Calu3 (cell line): ENCODE data around the gene ATP8A2. TPM values are rescaled to one million over a fixed set of nuclear protein-coding genes. Genes with fewer than 3 reads are reported as not detected.

Experiments used
- BruUV-seq: library from RNA; stranded (reverse); fragments of 400-500 nt; replicated peaks from 2 replicates; lab custom pipeline; 2021; lab: Mats Ljungman, UMichigan
- CTCF ChIA-PET: fragments of 300-600 bp; sonication (Branson Sonifier 250); formaldehyde crosslinking; loops from one replicate; lab custom pipeline; 2022; ENCODE audit warnings: antibody characterized with exemption; lab: Charles Lee
- DNase-seq: peaks from one replicate; pipeline ENCODE4 v3.0.0; 2022
- H3K27ac Mint-ChIP-seq: one replicate; pipeline ENCODE4 v1.8.0; 2022; ENCODE audit warnings: mixed read lengths; ENCODE audit not compliant: unreplicated experiment
- H3K27me3 Mint-ChIP-seq: one replicate; pipeline ENCODE4 v1.8.0; 2022; ENCODE audit warnings: mixed read lengths; ENCODE audit not compliant: unreplicated experiment
- H3K36me3 Mint-ChIP-seq: one replicate; pipeline ENCODE4 v1.8.0; 2022; ENCODE audit warnings: mild to moderate bottlenecking, moderate library complexity, mixed read lengths; ENCODE audit not compliant: insufficient read depth, unreplicated experiment
- H3K4me1 Mint-ChIP-seq: one replicate; pipeline ENCODE4 v1.8.0; 2022; ENCODE audit warnings: mild to moderate bottlenecking, low read depth, mixed read lengths; ENCODE audit not compliant: unreplicated experiment
- H3K4me3 Mint-ChIP-seq: one replicate; pipeline ENCODE4 v1.8.0; 2022; ENCODE audit warnings: mild to moderate bottlenecking, low read depth, moderate library complexity, mixed read lengths; ENCODE audit not compliant: unreplicated experiment
- H3K9me3 Mint-ChIP-seq: one replicate; pipeline ENCODE4 v1.8.0; 2022; ENCODE audit warnings: low read depth, mixed read lengths; ENCODE audit not compliant: unreplicated experiment
- intact Hi-C: fragments of 100-400 bp; cut with micrococcal nuclease; formaldehyde crosslinking; loops from one replicate; pipeline ENCODE4 v1.10.0; 2022; ENCODE audit not compliant: unreplicated experiment
- total RNA-seq: library from RNA; stranded (reverse); gene quantifications from 2 replicates; pipeline ENCODE4 v1.2.3, GENCODE V29; 2022
- TF ChIP-seq, protein P1 (sequence below): fragments of 200-600 bp; IDR thresholded peaks from one replicate; pipeline ENCODE4 v1.8.0; 2022; ENCODE audit warnings: antibody characterized with exemption; ENCODE audit not compliant: unreplicated experiment

Gene ATP8A2
- total RNA-seq, 1 experiment from 2014 or later, result 0.05 TPM

DNA sequence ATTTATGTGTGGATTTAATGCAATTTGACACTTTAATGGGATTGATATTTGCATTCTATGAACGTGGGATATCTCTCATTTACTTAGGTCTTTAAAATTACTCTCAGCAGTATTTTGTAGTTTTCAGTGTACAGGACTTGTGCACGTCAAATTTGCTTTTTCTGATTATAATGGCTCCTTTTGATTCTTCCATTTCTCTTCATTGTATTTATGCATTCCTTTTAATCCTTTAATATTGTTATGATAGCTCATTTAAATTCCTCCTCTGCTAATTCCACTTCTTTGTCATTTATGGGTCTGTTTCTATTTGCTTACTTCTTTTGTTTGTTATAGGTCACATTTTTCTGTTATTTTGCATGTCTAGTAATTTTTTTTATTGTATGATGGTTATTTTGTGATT is 226.6 kb downstream of the ATP8A2 start:
- Mint-ChIP-seq H3K36me3 (no peaks in the 10 kb centered on the region), H3K27me3 (peaks cover 68% of the 10 kb centered on the region), H3K9me3 (no peaks in the 10 kb centered on the region), H3K27ac (no peak overlapping the region), H3K4me3 (no peak overlapping the region), H3K4me1 (no peaks in the 10 kb centered on the region)
- intact Hi-C loops, result no loop called here
- BruUV-seq, result no TSS peak
- DNase-seq, result no peak
- TF ChIP-seq, protein P1, sequence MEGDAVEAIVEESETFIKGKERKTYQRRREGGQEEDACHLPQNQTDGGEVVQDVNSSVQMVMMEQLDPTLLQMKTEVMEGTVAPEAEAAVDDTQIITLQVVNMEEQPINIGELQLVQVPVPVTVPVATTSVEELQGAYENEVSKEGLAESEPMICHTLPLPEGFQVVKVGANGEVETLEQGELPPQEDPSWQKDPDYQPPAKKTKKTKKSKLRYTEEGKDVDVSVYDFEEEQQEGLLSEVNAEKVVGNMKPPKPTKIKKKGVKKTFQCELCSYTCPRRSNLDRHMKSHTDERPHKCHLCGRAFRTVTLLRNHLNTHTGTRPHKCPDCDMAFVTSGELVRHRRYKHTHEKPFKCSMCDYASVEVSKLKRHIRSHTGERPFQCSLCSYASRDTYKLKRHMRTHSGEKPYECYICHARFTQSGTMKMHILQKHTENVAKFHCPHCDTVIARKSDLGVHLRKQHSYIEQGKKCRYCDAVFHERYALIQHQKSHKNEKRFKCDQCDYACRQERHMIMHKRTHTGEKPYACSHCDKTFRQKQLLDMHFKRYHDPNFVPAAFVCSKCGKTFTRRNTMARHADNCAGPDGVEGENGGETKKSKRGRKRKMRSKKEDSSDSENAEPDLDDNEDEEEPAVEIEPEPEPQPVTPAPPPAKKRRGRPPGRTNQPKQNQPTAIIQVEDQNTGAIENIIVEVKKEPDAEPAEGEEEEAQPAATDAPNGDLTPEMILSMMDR, result no peak
- CTCF ChIA-PET, result interaction anchor here (0.6 kb wide), 1 partner anchor 468 kb away, joined by 8 read pairs; no protein-coding TSS in a partner anchor

DNA sequence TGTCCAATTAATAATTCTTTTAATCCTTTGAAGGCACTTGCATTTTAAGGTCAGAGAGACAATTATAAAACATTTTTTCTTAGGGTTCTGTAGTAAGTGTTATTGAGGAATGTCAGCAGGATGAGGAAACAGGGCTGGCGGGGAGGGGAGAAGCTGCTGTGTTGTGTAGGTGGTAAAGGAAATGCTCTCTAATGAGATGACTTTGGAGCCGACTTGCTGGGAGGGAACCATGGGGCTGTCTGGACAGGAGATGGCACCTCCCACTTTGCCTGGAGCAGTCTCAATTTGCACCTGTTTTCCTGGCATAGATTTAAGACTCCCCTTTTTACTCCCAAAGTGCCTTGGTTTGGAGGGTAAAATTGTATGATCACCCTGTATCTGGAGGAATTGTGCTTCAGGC is 230.4 kb downstream of the ATP8A2 start:
- H3K9me3 Mint-ChIP-seq, result no peaks in the 10 kb centered on the region
- no peak overlapping the region for H3K27ac Mint-ChIP-seq
- no peak overlapping the region for H3K4me3 Mint-ChIP-seq
- H3K4me1 Mint-ChIP-seq, result no peaks in the 10 kb centered on the region
- no TSS peak for BruUV-seq
- peaks cover 62% of the 10 kb centered on the region for H3K27me3 Mint-ChIP-seq
- TF ChIP-seq, protein P1, result no peak
- CTCF ChIA-PET, result no interaction called here
- H3K36me3 Mint-ChIP-seq, result no peaks in the 10 kb centered on the region
- DNase-seq, result no peak
- intact Hi-C loops, result no loop called here

DNA sequence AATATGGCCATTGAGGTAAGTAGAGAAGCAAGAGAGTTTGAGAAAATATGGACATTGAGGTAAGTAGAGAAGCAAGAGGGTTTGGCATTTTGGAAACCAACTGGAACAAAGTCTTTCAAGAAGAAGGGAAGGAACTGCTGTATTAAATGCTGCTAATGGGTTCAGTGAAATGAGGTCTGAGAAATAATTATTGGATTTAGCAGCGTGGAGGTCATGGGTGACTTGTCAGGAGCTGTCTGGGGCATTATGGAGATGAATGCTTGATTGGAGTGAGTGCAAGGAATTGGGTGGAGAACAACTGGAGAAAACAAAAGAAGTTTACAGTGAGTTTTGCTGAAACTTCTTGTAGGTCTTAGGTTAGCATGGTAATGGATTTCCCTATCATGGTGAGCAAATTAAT is 232.3 kb downstream of the ATP8A2 start:
- DNase-seq, result no peak
- Mint-ChIP-seq H3K27ac (no peak overlapping the region), H3K9me3 (no peaks in the 10 kb centered on the region), H3K4me1 (no peaks in the 10 kb centered on the region), H3K36me3 (no peaks in the 10 kb centered on the region), H3K4me3 (no peak overlapping the region), H3K27me3 (peaks cover 43% of the 10 kb centered on the region)
- no TSS peak for BruUV-seq
- intact Hi-C loops, result no loop called here
- CTCF ChIA-PET, result no interaction called here
- TF ChIP-seq, protein P1, result no peak

DNA sequence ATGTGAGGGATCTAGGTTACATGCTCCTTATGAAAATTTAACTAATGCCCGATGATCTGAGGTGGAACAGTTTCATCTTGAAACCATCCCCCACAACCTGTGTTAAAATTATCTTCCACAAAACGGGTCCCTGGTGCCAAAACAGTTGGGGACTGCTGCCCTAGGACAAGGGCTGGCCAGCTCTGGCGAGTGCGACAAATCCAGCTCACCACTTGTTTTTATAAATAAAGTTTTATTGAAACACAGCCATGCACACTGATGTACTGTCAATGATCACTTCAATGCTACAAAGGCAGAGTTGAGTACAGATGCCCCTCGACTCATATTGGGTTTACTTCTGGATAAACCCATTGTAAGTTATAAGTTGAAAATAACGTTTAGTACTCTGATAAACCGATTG is 235.3 kb downstream of the ATP8A2 start:
- peaks cover 37% of the 10 kb centered on the region for H3K27me3 Mint-ChIP-seq
- TF ChIP-seq, protein P1, result no peak
- no peak for DNase-seq
- H3K36me3 Mint-ChIP-seq, result no peaks in the 10 kb centered on the region
- CTCF ChIA-PET, result no interaction called here
- no TSS peak for BruUV-seq
- H3K27ac Mint-ChIP-seq, result no peak overlapping the region
- H3K4me3 Mint-ChIP-seq, result no peak overlapping the region
- peaks cover 3% of the 10 kb centered on the region for H3K9me3 Mint-ChIP-seq
- no peaks in the 10 kb centered on the region for H3K4me1 Mint-ChIP-seq
- intact Hi-C loops, result no loop called here
